ENCODE data around the gene CEP72.

GRCh38 chr5:610744-611730 is 1.1 kb upstream of the CEP72 start:
- TF ChIP-seq, protein P1, sequence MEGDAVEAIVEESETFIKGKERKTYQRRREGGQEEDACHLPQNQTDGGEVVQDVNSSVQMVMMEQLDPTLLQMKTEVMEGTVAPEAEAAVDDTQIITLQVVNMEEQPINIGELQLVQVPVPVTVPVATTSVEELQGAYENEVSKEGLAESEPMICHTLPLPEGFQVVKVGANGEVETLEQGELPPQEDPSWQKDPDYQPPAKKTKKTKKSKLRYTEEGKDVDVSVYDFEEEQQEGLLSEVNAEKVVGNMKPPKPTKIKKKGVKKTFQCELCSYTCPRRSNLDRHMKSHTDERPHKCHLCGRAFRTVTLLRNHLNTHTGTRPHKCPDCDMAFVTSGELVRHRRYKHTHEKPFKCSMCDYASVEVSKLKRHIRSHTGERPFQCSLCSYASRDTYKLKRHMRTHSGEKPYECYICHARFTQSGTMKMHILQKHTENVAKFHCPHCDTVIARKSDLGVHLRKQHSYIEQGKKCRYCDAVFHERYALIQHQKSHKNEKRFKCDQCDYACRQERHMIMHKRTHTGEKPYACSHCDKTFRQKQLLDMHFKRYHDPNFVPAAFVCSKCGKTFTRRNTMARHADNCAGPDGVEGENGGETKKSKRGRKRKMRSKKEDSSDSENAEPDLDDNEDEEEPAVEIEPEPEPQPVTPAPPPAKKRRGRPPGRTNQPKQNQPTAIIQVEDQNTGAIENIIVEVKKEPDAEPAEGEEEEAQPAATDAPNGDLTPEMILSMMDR (IDR thresholded peaks at IDR 0.05) = no peak
- no peak for TF ChIP-seq POLR2A (IDR thresholded peaks at IDR 0.05; ENCODE audit: low read depth)

Measured in esophagus muscularis mucosa (tissue), 3 donors.